ENCODE results near the gene FGF14. TPM values are rescaled to one million over a fixed set of nuclear protein-coding genes. Genes with fewer than 3 reads are reported as not detected.
"Not testable (repeated sequence)": the region's sequence is repeated elsewhere in the genome, so short reads cannot be mapped to it uniquely, and the experiment has no call there.

Gene FGF14
- total RNA-seq, 1 experiment from 2014 or later: not detected

GRCh38 chr13:102136735-102137296, 265.0 kb downstream of the FGF14 start:
- DNase-seq (ENCODE audit: low spot score): no peak

- no peak for DNase-seq (ENCODE audit: low spot score)
These were observed 269.0 kb downstream of the FGF14 start for GRCh38 chr13:102132777-102133295.

GRCh38 chr13:102131246-102131645, 270.6 kb downstream of the FGF14 start:
- no peak for DNase-seq (ENCODE audit: low spot score)

- no peak for DNase-seq (ENCODE audit: low spot score)
These were observed 273.5 kb downstream of the FGF14 start for GRCh38 chr13:102128216-102128810.

GRCh38 chr13:102127153-102127552, 274.7 kb downstream of the FGF14 start:
- no peak for DNase-seq (ENCODE audit: low spot score)

GRCh38 chr13:102122147-102122546, 279.7 kb downstream of the FGF14 start:
- no peak for DNase-seq (ENCODE audit: low spot score)

GRCh38 chr13:102117175-102117831, 284.5 kb downstream of the FGF14 start:
- no peak for DNase-seq (ENCODE audit: low spot score)

- DNase-seq (ENCODE audit: low spot score): no peak
These were observed 298.4 kb downstream of the FGF14 start for GRCh38 chr13:102103469-102103868.

GRCh38 chr13:102100234-102100633, 301.6 kb downstream of the FGF14 start:
- DNase-seq (ENCODE audit: low spot score): no peak

GRCh38 chr13:102097708-102098107, 304.1 kb downstream of the FGF14 start:
- no peak for DNase-seq (ENCODE audit: low spot score)

- DNase-seq (ENCODE audit: low spot score): not testable (repeated sequence)
These were observed 308.6 kb downstream of the FGF14 start for GRCh38 chr13:102093288-102093687.

- peak; percentile 67 for DNase-seq (ENCODE audit: low spot score)
These were observed 310.6 kb downstream of the FGF14 start for GRCh38 chr13:102091231-102091630.

- DNase-seq (ENCODE audit: low spot score): no peak
These were observed 311.3 kb downstream of the FGF14 start for GRCh38 chr13:102090532-102090931.

- no peak for DNase-seq (ENCODE audit: low spot score)
These were observed 312.1 kb downstream of the FGF14 start for GRCh38 chr13:102089722-102090121.

GRCh38 chr13:102089177-102089576, 312.7 kb downstream of the FGF14 start:
- peak; percentile 16 for DNase-seq (ENCODE audit: low spot score)

GRCh38 chr13:102073251-102073650, 328.6 kb downstream of the FGF14 start:
- no peak for DNase-seq (ENCODE audit: low spot score)

GRCh38 chr13:102071711-102072110, 330.1 kb downstream of the FGF14 start:
- DNase-seq (ENCODE audit: low spot score): no peak

- not testable (repeated sequence) for DNase-seq (ENCODE audit: low spot score)
These were observed 333.5 kb downstream of the FGF14 start for GRCh38 chr13:102068323-102068722.

GRCh38 chr13:102055090-102055779, 346.6 kb downstream of the FGF14 start:
- no peak for DNase-seq (ENCODE audit: low spot score)

- DNase-seq (ENCODE audit: low spot score): no peak
These were observed 352.0 kb downstream of the FGF14 start for GRCh38 chr13:102049853-102050252.

GRCh38 chr13:102045731-102046130, 356.1 kb downstream of the FGF14 start:
- no peak for DNase-seq (ENCODE audit: low spot score)

- no peak for DNase-seq (ENCODE audit: low spot score)
These were observed 359.1 kb downstream of the FGF14 start for GRCh38 chr13:102042746-102043145.
